GM12878 (cell line): ENCODE data around the gene DMD.

Experiments used
- CBX5 ChIP-seq: sonication (generic); IDR thresholded peaks from 2 replicates; pipeline ENCODE4 v1.6.1; 2016; ENCODE audit warnings: low read depth, moderate library complexity, mild to moderate bottlenecking, inconsistent platforms
- CTCF ChIP-seq, 3 experiments: IDR thresholded peaks in 2 of 3; conservative IDR thresholded peaks in 1 of 3; 2 replicates each; pipeline ENCODE4 v1.5.1; 2011; ENCODE audit warnings: low read depth in 3 of 3, low read length in 3 of 3, mild to moderate bottlenecking in 3 of 3, control low read depth in 2 of 3, moderate library complexity in 2 of 3, inconsistent platforms in 1 of 3, mixed read lengths in 1 of 3; ENCODE audit not compliant: control insufficient read depth in 2 of 3, insufficient read depth in 1 of 3; ENCODE audit errors: extremely low read depth in 1 of 3
- E2F8 ChIP-seq: fragments of 450-650 bp; IDR thresholded peaks from 2 replicates; pipeline ENCODE4 v1.6.1; 2018; ENCODE audit warnings: mild to moderate bottlenecking, low read depth, moderate library complexity; ENCODE audit not compliant: partially characterized antibody
- EP300 ChIP-seq, 2 experiments: fragments of 150-350 bp in 1 of 2; IDR thresholded peaks; 2 replicates each; pipeline ENCODE4 v1.6.1; 2011 to 2012; ENCODE audit warnings: low read depth in 2 of 2, low read length in 2 of 2, borderline replicate concordance in 1 of 2, improper control_type of control experiment in 1 of 2, inconsistent platforms in 1 of 2; ENCODE audit not compliant: control insufficient read depth in 1 of 2
- HCFC1 ChIP-seq: fragments of 150-350 bp; IDR thresholded peaks from 2 replicates; pipeline ENCODE4 v1.6.1; 2014; ENCODE audit warnings: low read length
- HDAC2 ChIP-seq: fragments of 200-600 bp; sonication (generic); IDR thresholded peaks from 2 replicates; pipeline ENCODE4 v1.6.1; 2017
- KAT2A ChIP-seq: conservative IDR thresholded peaks from 2 replicates; pipeline ENCODE4 v1.6.1; 2011; ENCODE audit warnings: low read depth, low read length; ENCODE audit not compliant: control insufficient read depth
- PAX8 ChIP-seq: fragments of 450-650 bp; IDR thresholded peaks from 2 replicates; pipeline ENCODE4 v1.6.1; 2017; ENCODE audit warnings: mild to moderate bottlenecking, moderate library complexity
- POLR2A ChIP-seq: IDR thresholded peaks from 2 replicates; pipeline ENCODE4 v1.6.1; 2011; ENCODE audit warnings: low read depth, mild to moderate bottlenecking, low read length
- STAT3 ChIP-seq: IDR thresholded peaks from 2 replicates; pipeline ENCODE4 v1.6.1; 2011; ENCODE audit warnings: low read depth, low read length, improper control_type of control experiment
- ZNF24 ChIP-seq: fragments of 450-650 bp; IDR thresholded peaks from 2 replicates; pipeline ENCODE4 v1.6.1; 2017; ENCODE audit warnings: antibody characterized with exemption, mild to moderate bottlenecking
- TF ChIP-seq, protein P1 (sequence below): fragments of 450-650 bp; IDR thresholded peaks from 2 replicates; pipeline ENCODE4 v1.6.1; 2017; ENCODE audit warnings: low read depth, mild to moderate bottlenecking, moderate library complexity
- TF ChIP-seq, protein P2 (sequence below): IDR thresholded peaks from 2 replicates; pipeline ENCODE4 v1.6.1; 2011; ENCODE audit warnings: low read depth, mild to moderate bottlenecking, low read length, moderate library complexity, borderline replicate concordance; ENCODE audit errors: extremely low read depth

DNA sequence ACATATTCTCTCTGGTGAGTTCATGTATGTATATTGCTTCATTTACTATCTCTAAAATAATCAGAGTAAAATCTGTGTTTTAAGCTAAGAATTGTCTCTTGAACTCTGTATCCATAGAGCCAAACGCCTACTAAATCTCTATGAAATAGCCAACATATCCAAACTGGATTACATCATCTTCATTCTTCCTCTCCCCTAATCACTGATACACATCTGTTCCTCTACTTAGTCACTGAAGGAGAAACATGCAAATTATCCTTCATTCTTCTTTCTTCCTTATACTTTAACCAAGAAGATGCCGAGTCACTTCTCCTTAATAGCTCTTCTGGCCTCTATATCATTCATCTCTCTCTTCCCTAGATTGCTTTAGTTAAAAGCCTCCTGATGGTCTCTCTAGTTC is 1509.1 kb downstream of the DMD start:
- TF ChIP-seq ZNF24 (no peak), HCFC1 (no peak), CTCF (IDR thresholded peaks at IDR 0.05 in 2 of 3, conservative IDR thresholded peaks at IDR 0.05 in 1 of 3; ENCODE audit: control insufficient read depth in 2 of 3, extremely low read depth in 1 of 3, insufficient read depth in 1 of 3, low read depth in 3 of 3, low read length in 3 of 3) (no peak), HDAC2 (no peak), KAT2A (no peak), PAX8 (no peak), STAT3 (no peak), CBX5 (no peak), EP300 (IDR thresholded peaks at IDR 0.05; ENCODE audit: borderline replicate concordance in 1 of 2, control insufficient read depth in 1 of 2, low read depth in 2 of 2, low read length in 2 of 2) (no peak), E2F8 (no peak), POLR2A (no peak)
- TF ChIP-seq, protein P1, sequence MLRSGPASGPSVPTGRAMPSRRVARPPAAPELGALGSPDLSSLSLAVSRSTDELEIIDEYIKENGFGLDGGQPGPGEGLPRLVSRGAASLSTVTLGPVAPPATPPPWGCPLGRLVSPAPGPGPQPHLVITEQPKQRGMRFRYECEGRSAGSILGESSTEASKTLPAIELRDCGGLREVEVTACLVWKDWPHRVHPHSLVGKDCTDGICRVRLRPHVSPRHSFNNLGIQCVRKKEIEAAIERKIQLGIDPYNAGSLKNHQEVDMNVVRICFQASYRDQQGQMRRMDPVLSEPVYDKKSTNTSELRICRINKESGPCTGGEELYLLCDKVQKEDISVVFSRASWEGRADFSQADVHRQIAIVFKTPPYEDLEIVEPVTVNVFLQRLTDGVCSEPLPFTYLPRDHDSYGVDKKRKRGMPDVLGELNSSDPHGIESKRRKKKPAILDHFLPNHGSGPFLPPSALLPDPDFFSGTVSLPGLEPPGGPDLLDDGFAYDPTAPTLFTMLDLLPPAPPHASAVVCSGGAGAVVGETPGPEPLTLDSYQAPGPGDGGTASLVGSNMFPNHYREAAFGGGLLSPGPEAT: no peak
- TF ChIP-seq, protein P2, sequence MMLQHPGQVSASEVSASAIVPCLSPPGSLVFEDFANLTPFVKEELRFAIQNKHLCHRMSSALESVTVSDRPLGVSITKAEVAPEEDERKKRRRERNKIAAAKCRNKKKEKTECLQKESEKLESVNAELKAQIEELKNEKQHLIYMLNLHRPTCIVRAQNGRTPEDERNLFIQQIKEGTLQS: no peak
